Loucy (cell line): ENCODE data around the gene OR2M5.

Experiments used
- H2AFZ ChIP-seq: fragments of 200-600 bp; sonication (generic); 2 replicates; pipeline ENCODE4 v1.6.0; 2016; ENCODE audit warnings: antibody characterized with exemption, mild to moderate bottlenecking, low read length, moderate library complexity
- H3F3A ChIP-seq: fragments of 200-600 bp; 2 replicates; pipeline ENCODE4 v1.6.0; 2016; ENCODE audit warnings: antibody characterized with exemption, low read depth, mild to moderate bottlenecking
- H3K27me3 ChIP-seq: fragments of 200-600 bp; sonication (generic); 2 replicates; pipeline ENCODE4 v1.6.1; 2014; ENCODE audit warnings: low read length, mild to moderate bottlenecking; ENCODE audit not compliant: insufficient read depth, poor library complexity, severe bottlenecking
- H3K36me3 ChIP-seq: fragments of 200-600 bp; sonication (generic); 2 replicates; pipeline ENCODE4 v1.6.1; 2016; ENCODE audit warnings: low read length; ENCODE audit not compliant: insufficient read depth
- H3K4me1 ChIP-seq: fragments of 200-600 bp; sonication (generic); 2 replicates; pipeline ENCODE4 v1.5.1; 2014; ENCODE audit warnings: low read length, mild to moderate bottlenecking; ENCODE audit not compliant: insufficient read depth, poor library complexity, severe bottlenecking
- H3K4me2 ChIP-seq: fragments of 200-600 bp; sonication (generic); 2 replicates; pipeline ENCODE4 v1.6.0; 2014; ENCODE audit warnings: antibody characterized with exemption, low read length, low read depth, mild to moderate bottlenecking; ENCODE audit not compliant: poor library complexity, severe bottlenecking
- H3K4me3 ChIP-seq: fragments of 200-600 bp; sonication (generic); 2 replicates; pipeline ENCODE4 v1.5.1; 2014; ENCODE audit warnings: low read length, mild to moderate bottlenecking, mixed read lengths; ENCODE audit not compliant: poor library complexity, severe bottlenecking
- H3K79me2 ChIP-seq: fragments of 200-600 bp; sonication (generic); 2 replicates; pipeline ENCODE4 v1.6.1; 2014; ENCODE audit warnings: low read length; ENCODE audit not compliant: insufficient read depth
- H3K9ac ChIP-seq: fragments of 200-600 bp; sonication (generic); 2 replicates; pipeline ENCODE4 v1.6.0; 2014; ENCODE audit warnings: mild to moderate bottlenecking, low read depth, low read length, moderate library complexity; ENCODE audit not compliant: poor library complexity, severe bottlenecking
- H3K9me2 ChIP-seq: fragments of 200-600 bp; sonication (generic); replicated peaks from 2 replicates; pipeline ENCODE4 v1.6.1; 2016; ENCODE audit warnings: low read depth, low read length, mixed read lengths
- H3K9me3 ChIP-seq: fragments of 200-600 bp; sonication (generic); 2 replicates; pipeline ENCODE4 v1.6.1; 2014; ENCODE audit warnings: mild to moderate bottlenecking, antibody characterized with exemption, low read length, low read depth; ENCODE audit not compliant: insufficient read depth
- H4K20me1 ChIP-seq: fragments of 200-600 bp; sonication (generic); 2 replicates; pipeline ENCODE4 v1.6.0; 2014; ENCODE audit warnings: antibody characterized with exemption, low read length, mild to moderate bottlenecking; ENCODE audit not compliant: insufficient read depth, poor library complexity, severe bottlenecking
- CTCF ChIP-seq: fragments of 200-600 bp; sonication (generic); conservative IDR thresholded peaks from 2 replicates; pipeline ENCODE4 v1.5.1; 2014; ENCODE audit warnings: mild to moderate bottlenecking, antibody characterized with exemption, low read length
- EZH2phosphoT487 ChIP-seq: fragments of 200-600 bp; IDR thresholded peaks from 2 replicates; pipeline ENCODE4 v1.6.1; 2018; ENCODE audit warnings: antibody characterized with exemption, mild to moderate bottlenecking, moderate library complexity, borderline replicate concordance

Gene OR2M5

DNA sequence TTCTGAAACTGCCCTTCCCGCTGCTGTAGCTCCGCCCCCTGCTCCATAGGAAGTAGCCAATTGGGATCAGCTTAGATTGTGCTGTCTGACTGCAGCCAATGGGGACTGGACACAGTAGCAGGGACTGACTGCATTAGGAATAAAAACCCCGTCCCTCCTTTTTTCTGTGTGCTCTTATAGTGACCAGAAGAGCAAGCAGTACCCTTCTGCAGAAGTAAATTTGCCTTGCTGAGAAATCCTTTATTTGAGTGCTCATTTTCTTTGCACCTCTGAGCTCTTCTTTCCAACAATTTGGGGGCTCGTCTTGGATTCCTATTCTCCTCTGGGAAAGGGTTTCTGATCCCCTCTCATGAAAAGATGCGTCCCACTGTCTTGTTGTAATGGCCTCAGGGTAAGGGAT is 33.8 kb upstream of the OR2M5 start:
- Histone ChIP-seq H3K4me2 (no peak overlapping the region), H3K79me2 (no peaks in the 10 kb centered on the region), H2AFZ (no peak overlapping the region), H3K27me3 (no peaks in the 10 kb centered on the region), H4K20me1 (no peaks in the 10 kb centered on the region), H3K4me1 (no peaks in the 10 kb centered on the region), H3K36me3 (no peaks in the 10 kb centered on the region), H3K9ac (no peak overlapping the region), H3K9me2 (no peaks in the 10 kb centered on the region), H3F3A (no peaks in the 10 kb centered on the region), H3K9me3 (0 out of 2 replicates have a peak, but pooled peaks cover 5% of the 10 kb centered on the region), H3K4me3 (no peak overlapping the region)
- no peak for TF ChIP-seq CTCF
- TF ChIP-seq EZH2phosphoT487, result no peak

GRCh38 chr1:248114890-248115289 is 30.1 kb upstream of the OR2M5 start:
- 0 out of 2 replicates have a peak, but pooled peaks cover 2% of the 10 kb centered on the region for H3K9me3 ChIP-seq

DNA sequence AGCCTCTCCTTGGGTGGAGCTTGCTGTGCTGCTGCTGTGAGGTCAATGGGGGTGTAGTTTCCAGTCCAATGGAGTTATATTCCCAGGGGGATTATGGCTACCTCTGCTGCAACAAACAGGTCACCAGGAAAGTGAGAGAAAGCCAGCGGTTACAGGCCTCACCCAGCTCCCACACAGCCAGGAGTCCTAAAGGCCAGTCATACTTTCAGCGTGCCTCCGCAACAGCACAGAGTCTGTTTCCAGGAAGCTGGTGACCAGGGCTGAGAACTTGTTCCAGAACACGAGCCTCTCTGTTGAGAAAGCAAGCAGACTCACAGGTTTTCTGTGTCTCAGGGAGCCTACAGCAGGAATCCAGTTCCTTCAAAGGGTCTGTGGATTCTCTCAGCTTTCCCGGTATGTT is 17.3 kb upstream of the OR2M5 start:
- H3K27me3 ChIP-seq, result no peaks in the 10 kb centered on the region
- TF ChIP-seq EZH2phosphoT487, result no peak
- TF ChIP-seq CTCF, result no peak

More at GRCh38 chr1:248114890-248115289, 30.1 kb upstream of the OR2M5 start:
- TF ChIP-seq EZH2phosphoT487 (no peak), CTCF (no peak)
- H4K20me1 ChIP-seq, result no peaks in the 10 kb centered on the region
- H3K9ac ChIP-seq, result no peak overlapping the region
- no peak overlapping the region for H3K4me3 ChIP-seq
- H3K4me1 ChIP-seq, result no peaks in the 10 kb centered on the region
- no peak overlapping the region for H2AFZ ChIP-seq
- no peaks in the 10 kb centered on the region for H3K79me2 ChIP-seq
- no peak overlapping the region for H3K4me2 ChIP-seq
- H3K36me3 ChIP-seq, result no peaks in the 10 kb centered on the region
- H3F3A ChIP-seq, result no peaks in the 10 kb centered on the region
- no peaks in the 10 kb centered on the region for H3K9me2 ChIP-seq
- H3K27me3 ChIP-seq, result no peaks in the 10 kb centered on the region

More for the DNA sequence above, 17.3 kb upstream of the OR2M5 start:
- Histone ChIP-seq H4K20me1 (no peaks in the 10 kb centered on the region), H3K36me3 (no peaks in the 10 kb centered on the region), H3K9me2 (no peaks in the 10 kb centered on the region), H3K9me3 (no peaks in the 10 kb centered on the region; the same call in 1 of the 2 replicates), H3K4me2 (no peak overlapping the region), H3K79me2 (no peaks in the 10 kb centered on the region), H3K4me1 (no peaks in the 10 kb centered on the region), H3K4me3 (no peak overlapping the region), H2AFZ (no peak overlapping the region), H3K9ac (no peak overlapping the region), H3F3A (no peaks in the 10 kb centered on the region)
